Activated naive CD4-positive, alpha-beta T cell treated with anti-CD3 and anti-CD28 coated beads, Interleukin-2, amount 50 U/mL, for 24 hours (primary cell): ENCODE measurements around the gene PADI1.

Experiments used
- H3K27ac Mint-ChIP-seq: one replicate; pipeline ENCODE4 v1.8.0; 2021; ENCODE audit warnings: mild to moderate bottlenecking, mixed read lengths
- H3K27me3 Mint-ChIP-seq: one replicate; pipeline ENCODE4 v1.8.0; 2021; ENCODE audit warnings: mixed read lengths
- H3K36me3 Mint-ChIP-seq: one replicate; pipeline ENCODE4 v1.8.0; 2021; ENCODE audit warnings: mixed read lengths
- H3K4me1 Mint-ChIP-seq: one replicate; pipeline ENCODE4 v1.8.0; 2021; ENCODE audit warnings: mixed read lengths
- H3K4me3 Mint-ChIP-seq: one replicate; pipeline ENCODE4 v1.8.0; 2021; ENCODE audit warnings: mild to moderate bottlenecking, mixed read lengths
- H3K9me3 Mint-ChIP-seq: one replicate; pipeline ENCODE4 v1.8.0; 2021; ENCODE audit warnings: mixed read lengths

PADI1 gene

DNA sequence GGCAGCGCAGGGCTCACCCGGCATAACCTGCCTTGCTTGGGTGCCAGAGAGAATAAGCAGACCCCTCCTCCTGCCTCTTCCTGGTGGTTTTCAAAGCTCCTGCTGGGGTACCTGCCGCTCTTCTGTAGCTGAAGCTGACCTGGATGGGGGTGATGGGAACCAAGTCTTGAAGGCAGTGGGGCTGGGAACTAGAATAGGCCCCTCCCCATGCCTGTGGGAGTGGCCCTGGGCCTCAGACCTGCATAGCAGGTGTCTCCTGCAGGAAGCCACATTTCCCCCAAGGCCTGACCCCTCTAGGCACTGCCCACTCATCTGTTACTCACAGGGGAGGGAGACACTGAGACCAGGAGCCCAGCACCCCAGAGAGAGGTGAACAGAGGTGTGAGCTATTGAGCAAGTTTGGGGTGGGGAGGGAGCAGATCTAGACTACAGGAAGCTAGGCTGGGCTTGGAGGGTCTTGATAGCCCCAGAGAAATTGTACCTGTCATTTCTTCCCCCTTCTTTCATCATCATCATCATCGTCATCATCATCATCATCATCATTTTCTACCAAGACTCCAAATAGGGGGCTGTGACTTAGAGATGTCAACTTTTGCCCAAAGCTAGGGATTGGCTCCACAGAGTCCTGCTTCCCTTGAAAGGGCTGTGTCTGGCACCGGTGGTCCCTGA, 10.1 kb downstream of the PADI1 start:
- Mint-ChIP-seq H3K36me3 (no peaks in the 10 kb centered on the region), H3K27me3 (peaks cover 6% of the 10 kb centered on the region), H3K27ac (no peak overlapping the region), H3K4me1 (peaks cover 36% of the 10 kb centered on the region), H3K4me3 (no peak overlapping the region), H3K9me3 (no peaks in the 10 kb centered on the region)

GRCh38 chr1:17215545-17215890, 10.6 kb downstream of the PADI1 start:
- Mint-ChIP-seq H3K4me1 (peaks cover 36% of the 10 kb centered on the region), H3K36me3 (no peaks in the 10 kb centered on the region), H3K4me3 (no peak overlapping the region), H3K27me3 (peaks cover 6% of the 10 kb centered on the region), H3K27ac (peak overlapping the region; percentile 47), H3K9me3 (no peaks in the 10 kb centered on the region)

- Mint-ChIP-seq H3K4me1 (peaks cover 35% of the 10 kb centered on the region), H3K27me3 (peaks cover 6% of the 10 kb centered on the region), H3K27ac (peak overlapping the region; percentile 47), H3K36me3 (no peaks in the 10 kb centered on the region), H3K4me3 (no peak overlapping the region), H3K9me3 (no peaks in the 10 kb centered on the region)
Measured at GRCh38 chr1:17216078-17216477, 11.2 kb downstream of the PADI1 start.

DNA sequence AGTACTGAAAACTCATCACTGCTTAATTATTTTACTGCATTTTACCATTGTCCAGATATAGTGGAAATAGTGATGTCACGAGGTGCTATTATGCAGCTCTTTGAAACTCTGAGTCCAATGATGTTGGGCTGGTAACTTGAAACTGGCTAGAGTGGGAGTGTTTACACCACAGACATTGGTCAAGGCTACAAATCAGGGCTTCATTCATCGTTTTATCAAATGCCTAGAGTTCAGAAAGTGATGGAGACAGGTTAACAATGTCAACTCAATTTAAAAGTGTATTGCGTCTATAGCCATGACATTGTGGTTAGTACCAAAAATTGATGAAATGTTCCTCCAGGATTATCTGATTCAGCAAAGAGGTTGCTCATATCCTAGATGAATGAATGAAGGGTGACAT, 12.7 kb downstream of the PADI1 start:
- H3K9me3 Mint-ChIP-seq: no peaks in the 10 kb centered on the region
- no peaks in the 10 kb centered on the region for H3K36me3 Mint-ChIP-seq
- H3K27ac Mint-ChIP-seq: no peak overlapping the region
- no peak overlapping the region for H3K4me3 Mint-ChIP-seq
- peaks cover 19% of the 10 kb centered on the region for H3K4me1 Mint-ChIP-seq
- peaks cover 6% of the 10 kb centered on the region for H3K27me3 Mint-ChIP-seq

- Mint-ChIP-seq H3K4me1 (peaks cover 6% of the 10 kb centered on the region), H3K4me3 (no peak overlapping the region), H3K9me3 (no peaks in the 10 kb centered on the region), H3K36me3 (no peaks in the 10 kb centered on the region), H3K27me3 (no peaks in the 10 kb centered on the region), H3K27ac (no peak overlapping the region)
Measured at GRCh38 chr1:17218939-17219338, 14.0 kb downstream of the PADI1 start.

DNA sequence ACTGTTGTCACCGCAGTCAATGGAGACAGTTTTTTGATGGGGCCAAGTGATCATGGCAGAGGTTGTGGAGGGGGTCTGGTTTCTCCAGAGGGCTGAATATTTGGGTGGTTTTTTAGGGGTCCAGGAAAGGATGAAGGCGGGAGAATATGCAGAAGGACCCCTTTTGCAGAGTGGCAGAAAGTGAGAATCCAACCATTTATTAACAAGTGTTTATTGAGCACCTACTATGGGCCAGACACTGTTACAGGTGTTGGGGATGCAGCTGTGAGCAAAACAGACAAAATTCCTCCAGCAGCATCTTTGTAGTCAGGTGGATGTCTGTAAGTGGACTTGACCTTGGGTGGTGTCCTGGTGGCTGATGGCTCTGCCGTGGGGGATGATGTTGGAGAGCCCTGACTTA, 15.4 kb downstream of the PADI1 start:
- no peaks in the 10 kb centered on the region for H3K36me3 Mint-ChIP-seq
- H3K27me3 Mint-ChIP-seq: no peaks in the 10 kb centered on the region
- H3K4me3 Mint-ChIP-seq: no peak overlapping the region
- H3K27ac Mint-ChIP-seq: no peak overlapping the region
- H3K4me1 Mint-ChIP-seq: no peaks in the 10 kb centered on the region
- no peaks in the 10 kb centered on the region for H3K9me3 Mint-ChIP-seq

- Mint-ChIP-seq H3K4me1 (no peaks in the 10 kb centered on the region), H3K27ac (no peak overlapping the region), H3K9me3 (no peaks in the 10 kb centered on the region), H3K36me3 (no peaks in the 10 kb centered on the region), H3K27me3 (no peaks in the 10 kb centered on the region), H3K4me3 (no peak overlapping the region)
Measured at GRCh38 chr1:17222557-17222956, 17.6 kb downstream of the PADI1 start.

GRCh38 chr1:17224434-17224833, 19.5 kb downstream of the PADI1 start:
- Mint-ChIP-seq H3K27me3 (no peaks in the 10 kb centered on the region), H3K4me1 (no peaks in the 10 kb centered on the region), H3K9me3 (no peaks in the 10 kb centered on the region), H3K27ac (no peak overlapping the region), H3K4me3 (no peak overlapping the region), H3K36me3 (no peaks in the 10 kb centered on the region)

DNA sequence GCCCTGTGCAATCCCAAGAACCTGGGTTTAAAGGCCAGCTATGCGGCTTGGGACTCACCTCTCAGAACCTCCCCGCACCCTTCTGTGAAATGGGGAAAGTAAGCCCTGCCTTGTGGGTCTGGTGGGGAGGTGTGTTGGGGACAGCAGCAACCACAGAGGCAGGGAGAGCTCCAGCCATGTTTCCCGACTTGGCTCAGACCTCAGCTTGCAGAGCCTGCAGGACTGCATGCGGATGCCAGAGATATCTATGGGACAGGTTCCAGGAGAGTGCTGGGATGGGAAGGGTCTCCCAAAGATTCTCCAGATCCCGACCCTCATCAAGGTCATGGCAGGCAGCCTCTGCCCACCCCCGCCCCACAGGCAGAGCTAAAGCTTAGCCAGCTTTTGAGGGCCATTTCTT, 20.2 kb downstream of the PADI1 start:
- H3K9me3 Mint-ChIP-seq: no peaks in the 10 kb centered on the region
- no peak overlapping the region for H3K27ac Mint-ChIP-seq
- no peaks in the 10 kb centered on the region for H3K36me3 Mint-ChIP-seq
- H3K4me1 Mint-ChIP-seq: no peaks in the 10 kb centered on the region
- H3K27me3 Mint-ChIP-seq: no peaks in the 10 kb centered on the region
- H3K4me3 Mint-ChIP-seq: no peak overlapping the region

DNA sequence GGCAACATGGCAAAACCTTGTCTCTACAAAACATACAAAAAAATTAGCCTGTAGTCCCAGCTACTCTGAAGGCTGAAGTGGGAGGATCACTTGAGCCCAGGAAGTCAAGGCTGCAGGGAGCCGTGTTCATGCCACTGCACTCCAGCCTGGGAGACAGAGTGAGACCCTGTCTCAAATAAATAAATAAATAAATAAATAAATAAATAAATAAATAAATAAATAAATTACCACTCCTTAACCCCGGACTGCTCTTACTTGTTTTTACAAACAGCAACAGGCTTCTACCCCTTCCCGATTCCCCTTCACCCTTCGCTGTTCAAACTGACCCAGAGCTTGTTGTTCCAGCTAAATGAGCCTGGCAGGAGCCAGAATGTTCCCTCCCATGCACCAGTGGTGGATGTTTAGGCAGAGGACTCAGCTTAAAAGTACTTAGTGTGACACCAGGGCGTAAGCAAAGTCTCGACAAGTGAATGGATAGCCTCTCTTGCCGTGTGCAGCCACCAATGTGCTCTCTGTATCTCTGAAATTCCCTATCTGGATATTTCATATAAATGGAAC, 22.5 kb downstream of the PADI1 start:
- Mint-ChIP-seq H3K4me3 (no peak overlapping the region), H3K27ac (no peak overlapping the region), H3K4me1 (no peaks in the 10 kb centered on the region), H3K27me3 (no peaks in the 10 kb centered on the region), H3K36me3 (no peaks in the 10 kb centered on the region), H3K9me3 (no peaks in the 10 kb centered on the region)

DNA sequence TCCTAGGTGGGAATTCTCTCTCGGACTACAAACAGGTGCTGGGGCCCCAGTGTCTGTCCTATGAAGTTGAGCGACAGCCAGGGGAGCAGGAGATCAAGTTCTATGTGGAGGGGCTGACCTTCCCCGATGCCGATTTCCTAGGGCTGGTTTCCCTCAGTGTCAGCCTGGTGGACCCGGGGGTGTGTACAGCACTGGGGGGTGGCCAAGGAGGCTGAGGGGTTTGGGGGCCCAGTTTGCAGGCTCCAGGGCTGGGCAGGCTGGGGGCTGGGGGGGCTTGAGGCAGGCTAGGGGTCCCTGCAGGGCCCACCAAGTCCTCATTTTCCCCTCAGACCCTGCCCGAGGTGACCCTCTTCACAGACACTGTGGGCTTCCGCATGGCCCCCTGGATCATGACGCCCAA, 23.7 kb downstream of the PADI1 start:
- Mint-ChIP-seq H3K4me3 (no peak overlapping the region), H3K27me3 (no peaks in the 10 kb centered on the region), H3K4me1 (no peaks in the 10 kb centered on the region), H3K27ac (no peak overlapping the region), H3K9me3 (no peaks in the 10 kb centered on the region), H3K36me3 (no peaks in the 10 kb centered on the region)

- no peaks in the 10 kb centered on the region for H3K36me3 Mint-ChIP-seq
- no peak overlapping the region for H3K4me3 Mint-ChIP-seq
- no peaks in the 10 kb centered on the region for H3K9me3 Mint-ChIP-seq
- no peaks in the 10 kb centered on the region for H3K4me1 Mint-ChIP-seq
- no peaks in the 10 kb centered on the region for H3K27me3 Mint-ChIP-seq
- no peak overlapping the region for H3K27ac Mint-ChIP-seq
Measured at GRCh38 chr1:17229379-17229778, 24.5 kb downstream of the PADI1 start.

DNA sequence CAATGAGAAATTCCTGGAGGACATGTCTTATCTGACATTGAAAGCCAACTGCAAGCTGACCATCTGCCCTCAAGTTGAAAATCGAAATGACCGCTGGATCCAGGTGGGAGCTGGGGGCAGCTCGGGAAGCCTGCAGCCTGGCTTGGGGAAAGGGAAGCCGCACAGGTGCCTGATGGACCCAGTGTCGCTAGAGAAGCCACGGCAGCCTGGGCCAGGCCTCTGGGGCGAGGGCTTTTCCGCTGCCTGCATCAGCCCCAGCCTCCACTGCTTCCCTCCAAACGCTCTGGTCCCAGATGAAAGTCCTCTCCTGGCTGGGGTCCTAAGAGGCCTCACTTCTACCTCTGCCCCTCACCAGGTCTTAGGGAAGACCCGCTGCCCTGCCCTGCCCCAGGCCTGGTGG, 25.2 kb downstream of the PADI1 start:
- no peak overlapping the region for H3K4me3 Mint-ChIP-seq
- H3K4me1 Mint-ChIP-seq: no peaks in the 10 kb centered on the region
- H3K9me3 Mint-ChIP-seq: no peaks in the 10 kb centered on the region
- no peaks in the 10 kb centered on the region for H3K36me3 Mint-ChIP-seq
- no peaks in the 10 kb centered on the region for H3K27me3 Mint-ChIP-seq
- no peak overlapping the region for H3K27ac Mint-ChIP-seq

DNA sequence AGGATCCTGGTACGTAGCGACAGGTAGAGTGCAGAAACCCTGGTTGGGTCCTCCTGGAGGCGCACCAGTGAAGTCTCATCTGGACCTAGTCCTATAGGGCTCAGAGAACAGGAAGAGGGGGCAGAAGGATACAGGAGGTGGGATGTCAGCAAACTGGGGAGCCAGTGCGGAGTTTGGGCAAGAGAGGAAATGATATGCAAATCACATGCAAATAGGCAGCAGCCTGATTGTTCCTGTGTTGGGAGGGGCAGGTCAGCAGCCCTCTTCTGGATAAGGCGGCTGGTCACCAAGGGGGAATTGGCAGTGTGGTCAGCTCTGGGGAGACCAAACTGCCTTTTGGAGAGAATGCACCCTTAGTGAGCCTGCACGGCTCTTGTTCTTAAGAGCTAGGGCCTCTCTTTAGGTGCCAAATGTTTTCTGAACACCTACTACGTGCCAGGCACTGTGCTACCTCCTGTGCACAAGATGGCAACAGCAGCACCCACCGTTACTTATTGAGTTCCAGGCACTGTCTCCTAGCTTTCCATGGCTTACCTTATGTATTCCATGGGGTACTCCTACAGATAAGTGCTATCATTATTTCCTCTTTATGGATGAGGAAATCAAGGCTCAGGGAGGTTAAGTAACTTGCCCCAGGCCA, 25.9 kb downstream of the PADI1 start:
- no peaks in the 10 kb centered on the region for H3K27me3 Mint-ChIP-seq
- H3K4me1 Mint-ChIP-seq: no peaks in the 10 kb centered on the region
- H3K9me3 Mint-ChIP-seq: no peaks in the 10 kb centered on the region
- H3K4me3 Mint-ChIP-seq: no peak overlapping the region
- H3K36me3 Mint-ChIP-seq: no peaks in the 10 kb centered on the region
- no peak overlapping the region for H3K27ac Mint-ChIP-seq

DNA sequence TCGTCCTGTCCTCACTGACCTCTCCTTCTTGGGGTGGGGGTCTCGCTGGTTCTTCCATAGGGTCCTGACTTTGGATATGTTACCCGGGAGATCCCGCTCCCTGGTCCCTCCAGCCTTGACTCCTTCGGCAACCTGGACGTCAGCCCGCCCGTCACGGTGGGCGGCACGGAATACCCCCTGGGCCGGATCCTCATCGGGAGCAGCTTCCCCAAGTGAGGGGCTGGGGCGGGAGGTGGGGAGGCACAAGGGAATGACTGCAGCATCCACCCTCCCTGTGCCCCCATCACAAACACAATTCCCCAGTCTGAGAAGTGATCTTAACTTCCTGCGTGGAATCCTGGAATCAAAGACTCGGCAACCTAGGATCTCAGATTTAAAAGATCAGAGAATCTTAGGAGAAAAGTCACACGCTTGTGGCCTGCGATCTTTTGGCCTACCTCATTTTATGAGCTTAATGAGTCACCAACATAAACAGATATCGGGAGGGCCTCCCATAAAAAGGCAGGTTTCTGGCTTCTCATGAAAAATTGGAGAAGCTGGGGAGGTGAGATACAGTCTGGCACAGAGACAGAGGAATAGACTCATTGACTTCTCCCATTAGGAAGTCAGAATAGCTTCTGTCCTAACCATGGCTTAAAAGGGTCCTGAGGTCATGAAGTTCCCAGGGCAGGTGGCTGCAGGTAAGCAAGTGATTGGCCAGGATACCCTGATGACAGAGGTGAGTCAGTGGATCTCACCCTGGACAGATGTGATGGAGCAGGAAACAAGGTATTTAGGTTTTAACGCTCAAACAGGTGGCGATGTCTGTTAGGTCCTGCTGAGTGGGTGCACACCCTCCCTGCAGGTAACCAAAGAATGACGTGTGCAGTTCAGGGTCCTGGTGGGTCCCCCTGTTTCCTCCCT, 28.1 kb downstream of the PADI1 start:
- Mint-ChIP-seq H3K4me1 (no peaks in the 10 kb centered on the region), H3K4me3 (no peak overlapping the region), H3K36me3 (no peaks in the 10 kb centered on the region), H3K27ac (no peak overlapping the region), H3K27me3 (no peaks in the 10 kb centered on the region), H3K9me3 (no peaks in the 10 kb centered on the region)
